CD4-positive, alpha-beta T cell treated with Interleukin-12 subunit alpha and Interleukin-12 subunit beta, for 1 hour (primary cell): ENCODE results near the gene SLC22A17.
A peak's percentile ranks its signal among the peaks of the same experiment; 100 is the strongest.
"Not testable (repeated sequence)": the region's sequence is repeated elsewhere in the genome, so short reads cannot be mapped to it uniquely, and the experiment has no call there.

Experiments
- DNase-seq: peaks from one replicate; pipeline ENCODE4 v3.0.0-alpha.2; 2020

The SLC22A17 gene

GRCh38 chr14:23352506-23353432 lies at the start of gene SLC22A17:
SLC22A17 (minus strand) TSS chr14:23352887.
- peak; percentile 60 for DNase-seq

DNA sequence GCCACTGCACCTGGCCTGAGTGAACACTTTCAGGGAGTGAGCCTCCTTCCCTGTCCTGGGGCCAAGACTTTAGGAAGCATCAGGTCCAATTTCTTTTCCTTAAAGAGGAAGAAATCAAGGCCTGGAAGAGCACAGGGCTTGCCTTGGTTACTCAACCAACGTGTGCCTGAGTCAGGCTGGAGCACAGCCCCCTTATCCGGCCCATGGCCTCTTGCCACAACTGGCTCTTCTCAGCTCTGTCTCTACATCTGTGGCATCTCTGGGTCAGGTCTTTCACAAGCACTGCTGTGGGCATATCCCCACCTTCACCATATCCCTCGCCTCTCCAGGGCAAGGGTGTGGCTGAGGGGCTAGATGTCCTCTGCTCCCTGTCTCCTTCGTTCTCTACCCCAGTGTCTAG lies 48.6 kb upstream of the SLC22A17 start:
- DNase-seq, result no peak

DNA sequence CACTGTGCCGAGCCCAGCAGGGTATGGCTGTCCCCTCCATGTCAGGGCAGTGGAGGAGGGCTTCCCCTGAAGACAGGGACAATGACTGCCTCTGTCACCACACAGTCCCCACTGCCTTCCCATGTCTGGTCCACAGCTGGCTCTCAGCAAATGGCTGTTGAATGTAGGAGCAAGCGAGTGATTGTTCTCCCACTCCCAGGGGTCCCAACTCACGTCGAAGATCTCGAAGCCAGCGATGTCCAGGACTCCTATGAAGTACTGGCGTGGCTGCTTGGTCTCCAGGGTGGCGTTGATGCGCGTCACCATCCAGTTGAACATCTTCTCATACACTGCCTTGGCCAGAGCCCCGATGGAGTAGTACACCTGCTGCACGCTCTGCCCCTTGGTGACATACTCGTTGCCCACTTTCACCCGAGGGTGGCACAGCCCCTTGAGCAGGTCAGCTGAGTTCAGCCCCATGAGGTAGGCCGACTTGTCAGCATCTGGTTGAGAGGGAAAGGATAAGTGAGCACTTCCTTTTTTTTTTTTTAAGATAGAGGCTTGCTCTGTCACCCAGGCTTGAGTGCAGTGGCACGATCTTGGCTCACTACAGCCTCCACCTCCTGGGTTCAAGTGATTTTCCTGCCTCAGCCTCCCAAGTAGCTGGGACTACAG lies 47.9 kb upstream of the SLC22A17 start:
- not testable (repeated sequence) for DNase-seq

GRCh38 chr14:23399591-23399990 lies 46.9 kb upstream of the SLC22A17 start:
- DNase-seq, result no peak

DNA sequence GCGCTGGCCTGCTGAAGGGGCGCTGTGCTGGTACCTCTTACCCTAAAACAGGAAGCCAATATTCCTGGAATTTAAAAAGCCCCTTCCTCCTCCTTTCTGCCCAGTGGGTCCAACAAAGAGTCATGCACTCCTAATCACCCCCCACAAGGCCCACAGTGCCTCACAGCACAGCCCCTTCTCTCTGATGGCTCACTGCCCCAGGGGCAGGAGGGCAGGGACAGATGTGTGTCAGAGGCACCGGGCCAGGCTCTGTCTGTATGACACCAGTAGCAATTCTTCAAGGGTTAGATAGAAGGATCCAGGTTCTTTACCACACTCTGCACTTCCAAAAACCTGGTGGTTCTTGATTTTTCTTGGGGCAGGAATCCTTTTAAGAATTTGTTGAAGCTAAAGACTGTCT lies 46.4 kb upstream of the SLC22A17 start:
- no peak for DNase-seq

DNA sequence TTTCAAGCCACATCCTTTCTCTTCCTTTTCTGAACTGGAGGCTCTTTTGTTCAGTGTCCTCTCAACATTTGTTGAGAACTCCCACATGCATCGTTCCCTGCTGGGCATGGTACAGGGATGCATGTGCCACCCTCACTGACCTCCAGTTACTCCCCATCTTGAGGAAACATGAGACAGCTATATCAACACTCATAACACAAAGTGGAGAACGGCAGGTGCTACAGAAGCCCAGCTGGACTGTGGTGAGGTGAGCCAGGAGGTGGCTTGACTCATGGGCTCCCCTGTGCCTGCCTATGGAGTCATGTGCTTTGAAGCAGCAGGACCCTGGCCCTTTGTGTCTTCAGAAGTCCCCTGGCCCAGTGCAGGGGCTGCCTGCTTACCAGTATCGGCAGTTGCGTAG lies 45.7 kb upstream of the SLC22A17 start:
- DNase-seq, result no peak

- no peak for DNase-seq
These were observed 44.2 kb upstream of the SLC22A17 start for GRCh38 chr14:23396781-23397407.

GRCh38 chr14:23396126-23396525 lies 43.4 kb upstream of the SLC22A17 start:
- DNase-seq, result no peak

GRCh38 chr14:23392613-23393012 lies 39.9 kb upstream of the SLC22A17 start:
- DNase-seq, result no peak

DNA sequence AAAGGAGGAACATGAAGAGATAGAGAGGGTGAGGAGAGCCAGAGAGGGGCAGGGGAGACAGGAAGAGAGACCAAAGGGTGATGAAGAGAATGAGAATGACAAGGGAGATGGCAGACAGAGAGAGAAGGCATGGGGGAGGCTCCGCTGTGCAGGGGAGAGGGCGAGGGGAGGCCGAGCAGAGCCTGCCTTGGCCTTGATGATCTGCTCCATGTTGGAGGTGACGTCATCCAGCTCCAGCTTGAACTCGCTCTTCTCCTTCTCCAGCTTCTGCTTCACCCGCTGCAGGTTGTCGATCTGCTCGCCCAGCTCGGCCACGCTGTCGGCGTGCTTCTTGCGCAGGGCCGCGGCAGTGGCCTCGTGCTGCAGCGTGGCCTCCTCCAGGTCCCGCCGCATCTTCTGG lies 37.2 kb upstream of the SLC22A17 start:
- not testable (repeated sequence) for DNase-seq

DNA sequence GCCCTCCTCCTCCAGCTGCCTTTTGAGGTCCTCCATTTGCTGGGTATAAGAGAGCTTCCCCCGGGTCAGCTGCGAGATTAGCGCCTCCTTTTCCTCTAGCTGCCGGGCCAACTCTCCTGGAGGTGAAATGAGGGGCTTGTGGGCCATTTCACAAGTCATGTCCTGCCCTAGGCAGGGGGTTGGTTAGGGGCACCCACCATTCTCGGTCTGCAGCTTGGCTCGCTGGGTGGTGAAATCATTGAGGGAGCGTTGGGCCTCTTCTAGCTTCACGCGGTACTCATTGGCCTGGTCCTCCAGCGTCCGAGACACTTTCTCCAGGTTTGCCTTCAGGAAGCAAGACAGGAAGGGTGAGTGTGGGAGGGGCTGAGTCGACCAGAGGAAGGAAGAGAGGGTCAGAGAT lies 36.7 kb upstream of the SLC22A17 start:
- DNase-seq, result no peak

DNA sequence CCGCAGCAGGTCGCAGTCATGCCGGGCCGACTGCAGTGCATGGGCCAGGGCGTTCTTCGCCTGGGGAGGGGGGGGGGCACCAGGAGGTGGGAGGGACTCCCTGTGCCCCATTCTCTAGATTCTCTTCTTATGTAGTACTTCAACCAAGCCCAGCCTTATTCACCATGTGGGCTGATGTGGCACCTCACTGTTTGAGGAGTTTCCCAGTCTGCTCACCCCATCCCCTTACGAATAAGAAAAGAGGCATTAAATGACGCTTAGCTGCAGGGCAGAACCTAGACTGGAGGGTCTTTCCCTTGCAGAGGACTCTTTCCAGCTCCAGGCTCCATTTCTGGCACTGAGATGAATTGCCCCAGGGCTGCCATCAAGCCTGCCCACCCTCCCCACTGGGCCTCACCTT lies 36.3 kb upstream of the SLC22A17 start:
- DNase-seq, result no peak

- DNase-seq, result no peak
These were observed 35.5 kb upstream of the SLC22A17 start for GRCh38 chr14:23387916-23388882.

DNA sequence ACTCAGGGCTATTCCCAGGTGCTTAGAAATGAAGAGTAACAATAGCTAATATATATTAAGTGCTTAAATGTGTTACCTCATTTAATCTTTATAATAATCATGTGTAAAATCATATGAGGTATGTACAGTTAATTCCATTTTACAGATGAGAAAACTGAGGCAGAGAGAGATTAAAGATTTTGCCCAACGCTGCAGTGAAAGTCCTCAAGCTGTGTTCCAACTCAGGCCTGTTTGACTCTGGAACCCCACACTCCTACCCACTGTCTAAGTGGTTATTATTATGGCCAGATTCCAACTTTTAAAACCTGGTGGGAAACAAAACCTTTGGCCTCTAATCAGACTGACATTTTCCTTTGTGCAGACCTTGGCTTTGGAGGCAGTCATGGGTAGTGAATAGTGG lies 34.3 kb upstream of the SLC22A17 start:
- no peak for DNase-seq

- not testable (repeated sequence) for DNase-seq
These were observed 33.6 kb upstream of the SLC22A17 start for GRCh38 chr14:23386266-23386657.

DNA sequence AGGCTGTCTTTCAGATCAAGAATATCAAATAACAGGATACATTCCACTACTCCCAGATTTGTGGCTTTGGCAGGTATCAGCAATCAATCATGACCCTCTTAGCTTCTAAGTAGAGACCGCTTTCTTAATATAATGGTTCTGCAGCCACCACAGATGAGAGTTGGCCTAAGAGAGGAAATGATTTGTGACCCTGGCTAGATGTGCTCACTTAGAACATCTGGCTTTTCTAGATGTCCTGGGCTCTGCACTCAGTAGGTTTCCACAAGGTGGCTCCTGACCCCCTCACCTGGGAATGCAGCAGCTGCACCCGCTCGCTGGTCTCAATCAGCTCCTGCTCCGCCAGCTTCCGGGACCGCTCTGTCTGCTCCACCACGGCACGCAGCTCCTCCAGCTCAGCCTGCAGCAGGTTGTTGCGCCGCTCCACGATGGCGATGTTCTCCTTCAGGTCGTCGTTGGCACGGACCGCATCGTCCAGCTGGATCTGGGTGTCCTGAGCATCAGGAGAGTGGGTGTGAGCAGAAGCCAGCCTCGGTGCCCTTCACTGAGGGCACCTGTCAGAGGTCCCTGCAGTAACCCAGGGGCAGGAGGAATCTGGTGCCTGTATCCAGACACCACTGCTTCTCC lies 33.1 kb upstream of the SLC22A17 start:
- no peak for DNase-seq

DNA sequence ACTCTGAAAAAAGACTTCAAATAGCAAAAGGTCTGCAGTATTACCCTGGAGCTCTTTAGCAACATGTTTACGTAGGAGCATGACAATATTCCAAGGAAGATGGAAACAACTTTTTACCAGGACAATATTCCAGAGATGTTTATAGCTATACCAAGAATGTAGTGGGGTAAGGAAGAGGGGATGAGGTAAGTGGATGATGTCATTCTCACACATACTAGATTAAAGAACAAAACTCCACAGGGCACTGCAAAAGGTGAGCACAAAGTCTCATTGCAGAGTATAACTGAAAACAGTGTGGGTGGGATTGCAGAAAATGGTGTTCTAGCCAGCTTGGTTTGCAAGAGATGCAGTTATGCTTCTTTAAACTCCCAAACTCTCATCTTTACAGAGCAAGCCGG lies 32.6 kb upstream of the SLC22A17 start:
- DNase-seq, result no peak

GRCh38 chr14:23384364-23385080 lies 31.8 kb upstream of the SLC22A17 start:
- DNase-seq, result no peak

- DNase-seq, result no peak
These were observed 30.2 kb upstream of the SLC22A17 start for GRCh38 chr14:23382731-23383440.

DNA sequence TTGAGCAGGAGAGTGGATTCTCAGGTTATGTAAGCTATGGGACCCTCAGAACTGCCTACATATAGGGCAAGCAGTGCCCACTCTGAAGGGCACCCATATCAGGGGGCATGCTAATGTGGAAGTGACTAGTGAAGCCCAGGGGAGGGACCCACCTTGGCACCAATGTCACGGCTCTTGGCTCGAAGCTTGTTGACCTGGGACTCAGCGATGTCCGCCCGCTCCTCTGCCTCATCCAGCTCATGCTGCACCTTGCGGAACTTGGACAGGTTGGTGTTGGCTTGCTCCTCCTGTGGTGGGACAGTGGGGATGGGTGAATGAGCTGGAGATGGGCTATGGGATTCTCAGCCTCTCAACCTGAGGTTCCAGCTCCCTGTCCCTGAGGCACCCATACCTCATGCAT lies 29.6 kb upstream of the SLC22A17 start:
- DNase-seq, result no peak

GRCh38 chr14:23381871-23382270 lies 29.2 kb upstream of the SLC22A17 start:
- DNase-seq, result no peak
